GM18861 (cell line): ENCODE results near the gene ALKBH7.
"Not testable (repeated sequence)": the region's sequence is repeated elsewhere in the genome, so short reads cannot be mapped to it uniquely, and the experiment has no call there.

Source experiments
- ATAC-seq: cut with Tn5 transposase; IDR thresholded peaks from one replicate; pipeline ENCODE4 v1.9.1; 2021; ENCODE audit not compliant: unreplicated experiment

ALKBH7 gene

GRCh38 chr19:6400062-6400944, 27.7 kb downstream of the ALKBH7 start:
- ATAC-seq: not testable (repeated sequence)

GRCh38 chr19:6402058-6402457, 29.5 kb downstream of the ALKBH7 start:
- ATAC-seq: no peak

- ATAC-seq: no peak
These were observed 30.4 kb downstream of the ALKBH7 start for GRCh38 chr19:6402837-6403608.

- ATAC-seq: no peak
These were observed 33.8 kb downstream of the ALKBH7 start for GRCh38 chr19:6406401-6406800.

GRCh38 chr19:6409346-6409745, 36.8 kb downstream of the ALKBH7 start:
- ATAC-seq: no peak

- no peak for ATAC-seq
These were observed 39.5 kb downstream of the ALKBH7 start for GRCh38 chr19:6412061-6412446.

GRCh38 chr19:6412447-6413091, 40.0 kb downstream of the ALKBH7 start:
- no peak for ATAC-seq

GRCh38 chr19:6413291-6413690, 40.7 kb downstream of the ALKBH7 start:
- no peak for ATAC-seq

GRCh38 chr19:6413721-6414643, 41.4 kb downstream of the ALKBH7 start:
- no peak for ATAC-seq

- ATAC-seq: no peak
These were observed 42.4 kb downstream of the ALKBH7 start for GRCh38 chr19:6414793-6415590.

- no peak for ATAC-seq
These were observed 43.1 kb downstream of the ALKBH7 start for GRCh38 chr19:6415591-6416190.

GRCh38 chr19:6416658-6417405, 44.2 kb downstream of the ALKBH7 start:
- ATAC-seq: no peak

GRCh38 chr19:6417713-6418561, 45.3 kb downstream of the ALKBH7 start:
- ATAC-seq: no peak

GRCh38 chr19:6418562-6418932, 46.0 kb downstream of the ALKBH7 start:
- no peak for ATAC-seq

- no peak for ATAC-seq
These were observed 48.8 kb downstream of the ALKBH7 start for GRCh38 chr19:6421075-6422014.

- no peak for ATAC-seq
These were observed 51.1 kb downstream of the ALKBH7 start for GRCh38 chr19:6423499-6424194.
